ENCODE measurements around the gene TM4SF18.

GRCh38 chr3:149366031-149366430 is 32.6 kb upstream of the TM4SF18 start:
- TF ChIP-seq CTCF (IDR thresholded peaks at IDR 0.05) = no peak
- no peak for TF ChIP-seq EZH2 (IDR thresholded peaks at IDR 0.05; ENCODE audit: borderline replicate concordance, insufficient read depth, low read depth, low read length, poor library complexity, severe bottlenecking)
